GM15510 (cell line): Measurements from ENCODE around the gene LCE3D.

Source experiments
- POLR2A ChIP-seq: IDR thresholded peaks from 3 replicates; pipeline ENCODE4 v1.6.1; 2011; ENCODE audit warnings: borderline replicate concordance; ENCODE audit not compliant: insufficient read length; ENCODE audit errors: extremely low read depth

Gene LCE3D

DNA sequence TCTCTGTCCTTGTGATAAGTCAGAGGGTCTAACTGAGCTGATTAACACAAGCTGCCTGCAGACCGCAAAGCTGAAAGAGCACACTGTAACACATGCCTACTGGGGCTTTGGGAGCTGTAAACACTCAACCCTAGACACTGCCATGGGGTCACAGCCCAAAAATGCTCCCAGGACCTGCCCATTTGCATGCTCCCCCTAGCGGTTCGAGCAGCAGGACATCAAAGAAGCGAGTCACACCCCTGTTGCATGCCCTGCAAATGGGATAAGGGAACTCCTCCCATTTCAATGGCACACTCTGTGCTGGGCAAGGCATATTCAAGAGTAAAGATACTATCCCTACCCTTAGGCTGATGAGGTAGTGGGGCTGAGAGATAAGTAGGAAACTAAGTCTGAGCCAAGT lies 36.5 kb downstream of the LCE3D start:
- TF ChIP-seq POLR2A = no peak

DNA sequence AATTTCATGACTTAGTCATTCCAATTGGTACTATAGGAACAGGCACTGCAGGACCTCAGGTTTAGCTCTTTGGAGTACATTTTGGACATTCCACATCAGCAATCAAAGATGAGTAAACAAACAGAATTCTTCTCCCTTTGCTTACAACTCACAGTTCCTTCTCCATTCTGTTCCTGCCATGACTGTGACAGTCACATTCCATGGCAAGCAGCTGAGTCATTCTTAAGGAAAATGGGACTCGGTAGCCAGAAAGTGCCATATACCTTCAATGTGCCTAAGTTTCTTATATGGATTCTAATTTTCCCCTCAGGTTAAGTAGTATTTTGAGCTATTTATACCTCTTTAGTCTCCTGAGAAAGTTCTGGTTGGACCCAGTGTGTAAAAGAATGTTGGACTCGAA lies 40.4 kb downstream of the LCE3D start:
- no peak for TF ChIP-seq POLR2A

- TF ChIP-seq POLR2A = no peak
Observed at GRCh38 chr1:152537496-152537895, 42.8 kb downstream of the LCE3D start.

DNA sequence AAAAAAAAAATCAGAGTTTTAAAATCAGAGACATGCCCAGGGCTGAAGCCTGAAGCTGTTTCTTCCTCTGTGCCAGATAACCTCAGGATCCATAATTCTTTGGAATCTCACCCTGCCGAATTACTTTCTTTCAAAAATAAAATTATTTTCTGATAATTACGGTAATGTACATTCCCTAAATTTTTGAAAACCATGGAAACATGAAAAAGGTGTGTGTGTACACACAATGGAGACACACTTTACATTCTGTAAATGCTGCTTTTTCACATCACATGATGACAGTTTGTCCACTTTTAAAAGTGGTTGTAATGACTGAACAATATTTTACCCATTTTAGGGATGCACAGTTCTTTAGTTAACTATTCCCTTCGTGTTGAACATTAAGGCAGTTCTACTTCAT lies 44.5 kb downstream of the LCE3D start:
- TF ChIP-seq POLR2A = no peak

DNA sequence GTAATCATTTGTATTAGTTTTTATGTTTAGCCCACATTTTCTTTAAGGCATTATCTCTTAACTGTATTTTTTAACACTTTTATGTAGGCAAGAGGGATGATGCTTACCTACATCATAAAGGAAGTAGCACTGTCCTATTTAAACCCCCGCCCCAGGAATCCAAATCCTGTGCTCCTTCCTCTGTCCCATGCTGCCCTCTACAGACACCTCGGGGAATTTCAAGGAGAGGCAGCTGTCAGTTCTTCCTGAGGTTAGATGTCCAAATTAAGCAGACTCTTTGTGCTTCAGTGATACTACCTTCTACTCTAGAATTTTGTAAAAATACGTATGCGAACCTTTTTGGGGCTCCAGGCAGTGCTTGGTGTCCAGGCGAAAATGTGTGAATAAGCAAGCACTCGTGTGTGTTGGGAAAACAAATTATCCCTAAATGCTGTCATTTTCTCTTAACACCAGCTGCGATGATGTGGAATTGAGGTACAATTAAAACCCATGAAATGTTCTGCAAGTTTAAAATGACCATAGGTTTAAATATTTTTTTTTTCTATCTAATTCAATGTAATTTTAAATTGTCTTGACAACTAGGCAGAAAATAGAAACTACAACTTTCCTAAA lies 46.9 kb downstream of the LCE3D start:
- no peak for TF ChIP-seq POLR2A
